Activated CD8-positive, alpha-beta memory T cell treated with anti-CD3 and anti-CD28 coated beads, Interleukin-2, amount 50 U/mL, for 48 hours (primary cell): ENCODE data around the gene TMSB15B.
A peak's percentile ranks its signal among the peaks of the same experiment; 100 is the strongest.
"Not testable (repeated sequence)": the region's sequence is repeated elsewhere in the genome, so short reads cannot be mapped to it uniquely, and the experiment has no call there.

Experiments
- DNase-seq: peaks from one replicate; pipeline ENCODE4 v3.0.0-alpha.2; 2020

The TMSB15B gene

DNA sequence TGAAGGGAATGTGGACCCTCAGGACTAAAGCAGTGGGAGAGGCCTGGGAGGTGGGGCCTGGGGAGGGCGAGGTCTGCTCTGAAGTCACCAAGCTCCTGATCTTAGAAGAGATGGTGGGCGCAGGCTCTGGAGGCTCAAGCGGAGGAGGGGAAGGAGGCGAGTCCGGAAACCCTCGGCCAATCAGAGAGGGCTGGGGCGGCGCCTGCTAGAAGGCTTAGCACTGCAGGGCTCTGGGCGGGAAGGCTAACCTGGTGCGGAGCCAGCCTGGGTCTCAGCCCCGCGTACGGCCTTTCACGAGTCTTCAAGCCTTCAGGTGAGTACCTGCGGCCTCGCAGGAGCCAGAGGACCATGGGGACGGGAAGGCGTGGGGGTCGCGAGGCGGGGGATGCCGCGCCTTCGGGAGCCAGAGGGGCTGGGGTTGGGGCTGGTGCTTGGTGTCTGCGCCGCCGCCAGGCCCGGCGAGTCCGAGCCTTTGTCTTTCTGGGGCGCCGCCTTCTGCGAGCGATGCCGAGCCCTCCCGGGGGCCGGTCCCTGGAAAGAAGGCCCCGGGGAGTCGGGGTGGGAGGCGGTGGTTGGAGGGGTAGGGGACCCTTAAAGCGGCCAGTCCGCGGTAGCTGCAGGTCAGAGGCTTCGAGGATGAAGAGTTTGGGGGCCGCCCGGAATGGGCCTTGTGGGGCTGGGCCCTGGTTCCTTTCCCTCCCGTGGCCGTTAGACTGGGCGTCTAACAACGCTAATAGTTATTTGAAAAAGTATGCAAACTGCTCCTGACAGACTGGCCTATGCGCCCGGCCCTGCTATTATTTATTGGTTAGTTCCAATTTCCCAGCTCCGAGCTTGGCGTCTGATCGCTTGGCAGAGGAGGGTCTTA, at the start of gene TMSB15B:
TSS of gene TMSB15B (plus strand) at position 217 of the 868 bp plus-strand sequence.
- not testable (repeated sequence) for DNase-seq

DNA sequence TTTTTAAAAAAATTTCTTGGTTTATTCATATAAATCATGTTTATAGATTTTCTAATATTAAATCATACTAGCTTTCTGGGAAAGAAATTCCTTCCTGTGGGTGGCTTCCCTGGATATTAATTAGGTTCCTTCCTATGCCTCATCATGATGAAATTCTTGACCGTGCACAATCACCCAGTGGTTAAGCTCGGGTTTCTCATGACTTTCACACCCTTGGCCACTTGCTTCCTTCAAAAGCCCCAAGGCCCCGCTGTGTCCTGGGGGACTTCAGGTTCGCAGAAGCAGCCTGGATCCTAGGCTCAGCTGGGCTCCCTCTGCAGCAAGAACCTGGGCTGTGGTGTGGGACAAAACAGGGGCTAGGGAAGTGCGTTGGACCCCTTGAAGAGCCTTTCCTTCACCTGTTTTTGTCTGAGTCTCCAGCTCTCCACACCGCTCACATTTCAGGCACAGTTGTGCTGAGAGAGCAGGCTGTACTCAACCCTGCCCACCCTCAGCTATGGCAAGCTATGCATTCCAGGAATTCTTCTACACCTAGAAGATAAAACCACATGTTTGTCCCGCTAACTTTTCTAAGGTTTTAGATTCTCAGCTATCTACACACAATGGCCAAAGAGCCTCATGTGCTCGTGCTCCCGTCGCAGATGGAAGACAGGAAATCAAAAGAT, 48.9 kb upstream of the TMSB15B start:
- DNase-seq: no peak

DNA sequence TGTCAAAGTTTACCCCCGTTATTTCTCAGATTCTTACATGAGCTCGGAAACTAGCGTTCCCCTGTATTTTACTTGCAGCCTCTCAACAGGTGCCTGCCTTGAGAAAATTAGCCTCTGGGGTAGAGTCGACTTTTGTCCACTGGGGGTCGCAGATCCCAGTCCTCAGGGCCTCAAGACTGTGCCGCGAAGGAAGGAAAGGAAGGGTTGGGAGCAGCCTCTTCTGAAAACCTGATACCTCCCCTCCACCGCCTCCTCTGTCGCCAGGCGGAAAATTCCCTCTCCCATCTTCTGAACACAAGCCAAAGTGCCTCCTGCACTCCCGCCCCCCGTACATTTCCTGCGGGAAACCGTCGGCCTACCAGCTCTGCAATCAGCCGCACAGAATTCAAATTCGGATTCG, 44.4 kb upstream of the TMSB15B start:
- DNase-seq: peak; percentile 63

DNA sequence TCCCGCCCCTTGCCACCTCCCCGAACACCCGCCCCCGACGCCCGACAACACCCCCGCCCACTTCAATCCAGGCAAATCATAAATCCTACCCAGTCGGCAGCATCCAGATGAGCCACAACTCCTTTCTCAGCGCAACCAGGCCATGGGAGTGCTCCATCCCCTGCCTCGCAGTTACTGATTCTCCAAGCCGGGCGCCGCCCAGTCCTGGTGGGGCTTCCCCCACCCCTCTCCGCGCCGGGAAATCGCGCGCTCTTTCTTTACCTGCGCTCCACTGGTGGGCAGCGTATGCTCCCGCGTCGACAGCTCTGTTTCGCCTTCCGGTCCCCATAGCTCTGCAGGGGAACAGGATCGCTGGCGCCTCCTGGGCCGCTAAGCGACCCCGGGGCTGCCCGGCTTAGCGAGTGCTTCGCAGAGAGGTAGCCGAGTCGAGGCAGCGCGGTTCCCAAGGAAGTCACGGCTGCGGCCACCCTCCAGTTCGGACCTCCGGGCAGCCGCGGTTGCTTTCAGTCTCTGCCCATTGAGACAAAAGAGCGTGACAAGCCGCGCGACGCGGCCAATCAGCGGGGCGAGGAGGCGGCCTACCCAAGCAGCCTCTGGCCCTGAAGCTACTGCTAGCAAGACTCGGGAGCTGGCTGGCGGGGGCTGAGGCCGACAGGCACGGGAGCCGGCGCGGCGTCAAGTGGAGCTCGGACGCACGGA, 43.7 kb upstream of the TMSB15B start:
- DNase-seq: peak; percentile 78

DNA sequence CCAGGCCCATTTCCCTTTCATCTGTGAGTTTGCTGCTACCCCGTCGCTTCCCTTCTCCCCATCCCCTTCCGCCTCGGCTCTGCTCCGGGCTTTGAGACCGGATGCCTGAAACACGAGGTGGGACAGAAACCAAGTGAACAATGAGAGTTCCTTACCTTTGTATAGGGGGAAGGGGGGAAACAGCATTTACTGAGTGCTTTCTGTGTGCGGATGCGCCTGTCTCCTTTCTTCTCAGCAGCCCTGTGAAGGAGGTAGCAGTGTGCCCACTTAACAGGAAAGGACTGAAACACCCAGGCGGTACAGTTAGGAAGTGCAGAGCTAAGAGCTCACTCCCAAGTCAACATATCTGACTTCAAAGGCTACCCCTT, 43.2 kb upstream of the TMSB15B start:
- no peak for DNase-seq

DNA sequence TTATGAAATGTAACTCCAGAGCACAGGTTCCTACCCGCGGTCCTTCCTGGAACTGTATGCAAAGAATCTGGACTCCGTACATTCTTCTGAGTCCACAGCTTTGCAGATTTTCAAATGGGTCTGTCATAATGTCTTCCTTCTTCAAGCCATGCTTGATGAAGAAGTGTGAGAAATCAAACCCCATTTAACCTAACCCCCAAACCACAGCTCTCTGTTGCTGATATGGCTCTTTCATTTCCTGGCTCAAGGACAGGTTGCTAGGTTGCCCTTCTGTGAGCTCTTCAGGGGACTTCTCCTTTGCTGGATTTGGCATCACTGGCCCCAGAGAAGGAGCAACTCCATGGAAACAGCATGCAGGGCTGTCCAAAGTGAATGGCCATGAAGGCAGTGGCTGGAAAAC, 41.9 kb upstream of the TMSB15B start:
- not testable (repeated sequence) for DNase-seq

DNA sequence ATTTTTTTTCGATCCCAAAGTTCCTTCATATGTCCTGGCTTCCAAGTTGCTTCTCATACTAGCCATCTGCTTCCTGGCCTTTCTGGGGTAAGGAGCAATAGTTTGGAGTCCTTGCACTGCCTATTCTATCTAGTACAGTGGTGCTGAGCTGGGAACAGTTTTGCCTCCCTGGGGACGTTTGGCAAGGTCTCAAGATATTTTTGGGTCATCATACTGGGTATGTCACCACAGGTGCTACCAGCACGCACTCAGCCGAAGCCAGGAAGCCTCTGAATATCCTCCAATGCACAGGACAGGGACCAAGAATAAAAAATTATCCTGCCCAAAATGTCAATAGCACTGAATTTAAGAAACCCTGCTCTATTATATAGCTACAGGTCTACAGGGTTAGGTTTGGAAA, 35.4 kb upstream of the TMSB15B start:
- DNase-seq: no peak

DNA sequence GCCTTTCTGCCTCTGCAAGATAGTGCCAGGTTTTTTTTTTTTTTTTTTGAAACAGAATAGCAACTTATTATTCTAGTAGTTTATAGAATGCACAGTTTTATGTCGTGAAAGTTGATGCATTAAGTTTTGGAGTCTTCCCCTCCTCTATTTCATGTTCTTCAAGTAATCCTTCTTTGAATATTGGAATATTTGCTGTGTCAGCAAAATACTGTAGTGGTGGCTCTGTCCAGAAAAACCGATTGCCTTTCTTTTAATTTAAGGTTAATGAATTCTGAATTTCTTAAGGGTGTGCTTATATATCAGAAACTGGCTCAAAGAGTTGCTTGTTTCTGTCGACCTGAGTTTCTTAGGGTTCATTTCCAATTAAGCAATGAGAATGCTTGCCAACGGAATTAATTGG, 34.8 kb upstream of the TMSB15B start:
- DNase-seq: no peak

DNA sequence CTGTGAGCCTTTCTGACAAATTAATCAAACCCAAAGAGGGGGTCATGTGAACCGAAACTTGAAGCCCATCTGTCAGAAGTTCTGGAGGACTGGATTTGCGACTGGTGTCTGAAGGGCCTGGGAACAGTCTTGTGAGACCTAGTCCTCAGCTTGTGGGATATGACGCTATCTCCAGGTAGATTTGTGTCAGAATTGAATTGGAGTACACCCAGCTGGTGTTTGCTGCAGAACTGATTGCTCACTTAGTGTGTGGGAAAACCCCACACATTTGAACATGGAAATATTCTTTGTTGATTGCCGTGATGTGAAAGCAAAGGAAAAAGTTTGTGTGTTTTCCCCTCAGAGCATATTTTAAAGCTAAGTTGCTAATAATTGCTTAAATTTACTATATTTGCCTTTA, 30.3 kb upstream of the TMSB15B start:
- no peak for DNase-seq

DNA sequence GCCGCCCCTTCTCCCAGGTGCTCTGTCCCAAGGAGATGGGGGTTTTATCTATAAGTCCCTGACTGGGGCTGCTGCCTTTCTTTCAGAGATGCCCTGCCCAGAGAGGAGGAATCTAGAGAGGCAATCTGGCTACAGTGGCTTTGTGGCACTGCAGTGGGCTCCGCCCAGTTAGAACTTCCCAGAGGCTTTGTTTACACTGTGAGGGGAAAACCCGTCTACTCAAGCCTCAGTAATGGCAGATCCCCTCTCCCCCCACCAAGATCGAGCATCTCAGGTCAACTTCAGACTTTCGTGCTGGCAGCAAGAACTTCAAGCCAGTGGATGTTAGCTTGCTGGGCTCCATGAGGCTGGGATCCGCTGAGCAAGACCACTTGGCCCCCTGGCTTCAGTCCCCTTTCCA, 22.2 kb upstream of the TMSB15B start:
- DNase-seq: not testable (repeated sequence)

DNA sequence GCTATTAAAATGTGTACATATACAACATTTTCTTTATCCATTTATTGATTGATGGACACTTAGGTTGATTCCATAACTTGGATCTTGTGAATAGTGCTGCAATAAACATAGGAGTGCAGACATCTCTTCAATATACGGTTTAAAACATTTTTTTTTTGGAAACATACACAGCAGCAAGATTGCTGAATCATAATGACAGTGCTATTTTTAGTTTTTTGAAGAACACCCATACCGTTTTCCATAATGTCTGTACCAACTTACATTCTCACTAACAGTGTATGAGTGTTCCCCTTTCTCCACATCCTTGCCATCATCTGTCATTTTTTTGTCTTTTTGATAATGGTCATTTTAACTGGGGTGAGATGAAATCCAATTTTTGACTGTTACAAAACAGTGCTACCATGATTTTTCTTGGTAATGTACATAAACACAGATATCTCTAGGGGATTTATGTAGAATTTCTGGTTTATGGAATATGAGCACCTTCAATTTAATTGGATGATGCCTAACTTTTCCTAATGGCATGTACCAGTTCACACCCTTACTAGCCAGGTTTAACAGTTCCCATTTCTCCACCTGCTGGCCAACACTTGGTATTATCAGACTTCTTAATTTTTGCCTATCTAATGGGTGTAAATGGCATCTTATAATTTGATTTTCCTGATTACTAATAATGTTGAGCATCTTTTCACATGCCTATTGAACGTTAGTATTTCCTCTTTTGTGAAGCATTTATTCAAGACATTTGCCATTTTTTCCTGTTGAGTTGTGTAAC, 21.0 kb upstream of the TMSB15B start:
- DNase-seq: no peak

DNA sequence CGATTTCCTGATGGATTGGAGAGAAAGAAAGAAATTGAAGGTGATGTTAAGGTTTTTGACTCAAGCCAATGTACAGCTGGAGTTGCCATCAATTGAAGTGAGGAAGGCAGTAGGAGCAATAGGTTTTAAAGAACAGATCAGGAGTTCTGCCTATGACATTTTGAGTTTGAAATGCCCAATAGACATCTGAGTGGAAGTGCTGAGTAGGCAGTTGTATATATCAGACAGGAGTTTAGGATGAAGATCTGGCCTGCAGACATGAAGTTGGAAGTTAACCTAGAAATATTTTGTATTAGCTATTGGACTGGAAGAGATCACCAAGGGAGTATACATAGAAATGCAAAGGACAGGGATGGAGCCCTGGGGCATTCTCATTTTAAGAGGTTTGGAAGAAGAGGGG, 12.9 kb upstream of the TMSB15B start:
- no peak for DNase-seq

DNA sequence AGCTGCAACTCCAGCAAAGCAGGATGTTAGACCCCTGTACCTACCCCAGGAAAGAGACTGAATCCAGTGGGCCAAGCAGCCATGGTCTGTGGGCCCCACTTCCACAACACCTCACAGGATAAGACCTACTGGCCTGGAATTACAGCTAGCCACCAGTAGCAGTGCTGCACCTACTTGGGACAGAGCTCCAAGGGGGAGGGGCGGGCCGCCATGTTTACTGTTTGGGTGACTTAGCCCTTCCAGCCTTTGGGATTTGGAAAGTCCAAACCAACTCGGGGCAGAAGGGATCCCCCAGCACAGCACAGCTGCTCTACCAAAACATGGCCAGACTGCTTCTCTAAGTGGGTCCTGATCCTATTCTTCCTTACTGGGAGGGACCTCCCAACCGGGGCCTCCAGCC, 9.1 kb upstream of the TMSB15B start:
- no peak for DNase-seq

DNA sequence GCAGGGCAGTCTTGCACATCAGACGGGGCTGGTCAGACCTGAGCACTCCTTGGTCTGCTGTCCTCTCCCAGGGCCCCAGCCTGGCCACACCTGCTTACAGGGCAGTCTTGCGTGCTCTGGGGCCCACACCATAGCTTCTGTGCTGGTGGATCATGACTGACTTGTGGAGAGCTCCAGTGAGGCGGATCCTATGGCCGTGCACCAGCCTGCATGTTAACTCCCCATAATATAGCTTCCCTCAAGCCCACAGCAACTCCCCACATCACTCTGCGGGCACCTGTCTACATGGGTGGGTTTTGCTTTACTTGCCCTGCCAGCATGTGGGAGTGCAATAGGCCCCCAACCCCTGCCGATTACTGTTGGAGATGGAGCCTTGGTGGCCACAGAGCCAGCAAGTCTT, 8.2 kb upstream of the TMSB15B start:
- no peak for DNase-seq

DNA sequence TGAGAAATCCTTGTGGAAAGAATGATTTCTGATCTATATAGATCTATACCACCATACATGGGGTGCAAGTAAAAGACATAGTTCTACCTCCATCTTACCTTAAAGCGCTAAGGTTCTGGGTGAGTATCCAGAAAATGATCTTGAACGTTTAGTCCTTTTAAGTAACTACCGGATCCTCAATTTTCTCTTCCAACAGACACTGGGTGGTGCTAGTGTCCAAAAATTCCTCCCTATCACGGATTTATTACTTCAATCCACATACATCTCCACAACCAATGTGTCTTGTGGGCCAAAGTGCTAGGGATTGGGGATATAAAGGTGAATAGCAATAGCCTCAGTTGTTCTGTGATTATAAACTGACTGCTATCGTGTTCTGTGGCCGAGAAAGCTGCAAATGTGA, 1.8 kb upstream of the TMSB15B start:
- DNase-seq: not testable (repeated sequence)

DNA sequence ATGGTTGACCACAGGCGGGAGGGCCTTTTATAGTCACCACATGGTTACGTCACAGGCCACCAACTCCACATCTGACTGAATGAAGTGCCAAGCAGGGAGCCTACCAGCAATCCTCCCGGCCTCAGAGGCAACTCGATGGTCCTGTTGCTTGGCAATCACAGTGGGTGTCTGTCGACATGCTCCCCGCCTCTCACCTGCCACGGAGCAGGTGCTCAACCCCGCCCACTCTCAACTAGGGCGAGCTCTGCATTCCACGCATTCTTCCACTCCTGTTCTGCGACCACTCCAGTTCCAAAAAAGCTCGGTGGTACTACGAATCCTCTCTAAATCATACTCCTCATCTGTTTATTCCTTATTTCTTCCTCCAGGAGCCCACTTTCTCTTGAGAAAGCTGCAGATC, 21.1 kb downstream of the TMSB15B start:
- not testable (repeated sequence) for DNase-seq

DNA sequence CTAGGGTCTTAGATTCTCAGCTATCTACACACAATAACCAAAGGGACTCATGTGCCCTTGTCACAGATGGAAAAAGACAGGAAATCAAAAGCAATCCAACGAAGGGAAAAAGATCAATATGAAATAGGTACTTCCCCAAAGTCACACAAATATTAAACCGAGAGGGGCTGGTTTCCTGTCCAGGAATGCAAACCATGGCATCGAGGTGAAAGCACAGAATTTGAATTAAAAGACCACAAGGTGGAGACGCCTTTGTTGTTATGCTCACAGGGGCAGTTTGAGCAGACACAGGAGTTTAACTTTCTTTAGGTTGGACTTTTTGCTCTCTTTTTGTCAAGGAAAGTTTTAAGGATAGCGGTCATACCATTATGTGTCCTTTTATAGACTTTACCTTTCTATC, 36.8 kb downstream of the TMSB15B start:
- DNase-seq: no peak

DNA sequence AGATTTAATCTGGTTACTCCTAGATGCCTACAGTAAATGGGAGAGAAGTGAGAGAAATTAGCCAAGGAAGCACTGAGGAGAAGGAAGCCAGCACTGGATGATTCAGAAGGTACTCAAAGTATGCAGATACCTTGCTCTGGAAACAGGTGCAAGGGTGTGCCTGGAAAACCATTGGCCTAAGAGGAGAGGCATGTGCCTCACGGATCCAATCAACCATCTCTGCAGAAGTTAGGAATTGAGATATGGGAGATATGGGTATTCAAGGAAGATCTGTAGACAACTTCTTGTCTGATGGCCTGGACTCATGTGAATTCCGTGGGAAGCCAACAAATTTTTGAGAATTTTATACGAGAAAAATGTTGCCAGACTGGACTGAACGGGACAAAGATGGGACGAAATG, 46.4 kb downstream of the TMSB15B start:
- DNase-seq: no peak

DNA sequence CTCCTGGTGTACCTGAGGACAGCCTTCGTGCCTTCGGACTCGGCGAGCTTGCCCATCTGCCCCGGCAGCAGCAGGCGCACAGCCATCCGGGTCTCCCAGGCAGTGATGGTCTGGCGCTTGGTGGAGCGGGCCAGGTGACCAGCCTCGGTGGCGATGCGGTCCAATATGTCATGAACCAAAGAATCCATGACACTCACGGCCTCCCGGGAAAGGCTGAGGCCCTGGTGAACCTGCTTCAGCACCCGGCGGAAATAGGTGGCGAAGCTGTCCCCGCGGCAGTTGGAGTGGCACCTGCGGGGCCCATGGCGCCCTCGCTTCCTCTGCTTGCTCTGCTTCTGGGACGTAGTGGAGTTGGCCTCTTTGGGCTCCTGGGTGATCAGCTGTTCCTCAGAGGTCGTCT, 50.7 kb downstream of the TMSB15B start:
- no peak for DNase-seq

DNA sequence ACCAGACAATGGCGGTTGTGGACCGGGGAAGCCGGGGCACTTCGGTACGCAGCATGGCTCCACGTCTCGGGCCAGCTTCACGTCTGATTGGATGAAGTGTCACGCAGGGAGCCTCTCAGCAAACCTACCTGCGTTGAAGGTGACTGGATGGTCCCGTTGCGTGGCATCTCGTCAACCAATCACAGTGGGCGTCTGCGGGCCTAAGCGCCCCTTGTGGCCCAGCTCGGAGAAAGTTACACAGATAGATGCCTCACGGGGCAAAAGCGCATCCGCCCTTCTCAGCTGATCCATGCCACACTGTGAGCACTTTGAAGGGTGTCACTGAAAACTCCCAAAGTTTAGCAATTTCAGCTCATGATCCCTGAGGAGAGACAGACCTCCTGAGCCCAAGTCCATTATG, 51.2 kb downstream of the TMSB15B start, which contains the start of gene H2BW1:
TSS of gene H2BW1 (minus strand) at position 103 of the 400 bp plus-strand sequence. CDS start 132 bp downstream, outside the sequence.
- no peak for DNase-seq

DNA sequence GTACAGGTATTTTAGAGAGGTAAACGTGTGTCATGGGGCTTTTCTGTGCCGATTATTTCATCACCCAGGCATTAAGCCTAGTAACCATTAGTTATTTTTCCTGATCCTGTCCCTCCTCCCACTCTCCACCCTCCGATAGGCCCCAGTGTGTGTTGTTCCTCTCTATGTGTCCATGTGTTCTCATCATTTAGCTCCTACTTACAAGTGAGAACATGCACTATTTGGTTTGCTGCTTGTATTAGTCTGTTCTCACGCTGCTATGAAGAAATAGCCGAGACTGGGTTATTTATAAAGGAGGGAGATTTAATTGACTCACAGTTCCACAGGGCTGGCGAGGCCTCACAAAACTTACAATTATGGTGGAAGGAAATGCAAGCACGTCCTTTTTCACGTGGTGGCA, 53.1 kb downstream of the TMSB15B start:
- not testable (repeated sequence) for DNase-seq
